Retina (tissue), 1 donor: ENCODE measurements around the gene MGAT4C.
A peak's percentile ranks its signal among the peaks of the same experiment; 100 is the strongest.

Experiments
- DNase-seq: peaks from one replicate; pipeline ENCODE4 v3.0.0-alpha.2; 2016

Gene MGAT4C

DNA sequence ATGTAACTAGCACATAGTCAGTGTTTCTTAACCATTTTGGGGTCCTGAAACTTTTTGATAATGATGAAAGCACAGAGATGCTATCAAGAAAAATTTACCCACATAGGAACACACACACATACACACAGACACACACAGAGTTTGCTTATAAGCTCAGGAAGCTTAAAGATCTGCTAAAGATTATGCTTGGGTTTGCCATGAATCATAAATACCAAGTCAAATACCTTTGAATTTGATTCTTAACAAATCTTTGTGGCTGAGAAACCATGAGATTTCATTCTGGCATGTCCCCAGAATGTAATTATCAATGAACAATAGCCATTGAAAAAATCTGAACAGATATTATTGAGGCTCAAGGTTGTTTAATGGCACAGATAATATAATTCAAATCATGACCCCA is 292.9 kb downstream of the MGAT4C start:
- DNase-seq = no peak

DNA sequence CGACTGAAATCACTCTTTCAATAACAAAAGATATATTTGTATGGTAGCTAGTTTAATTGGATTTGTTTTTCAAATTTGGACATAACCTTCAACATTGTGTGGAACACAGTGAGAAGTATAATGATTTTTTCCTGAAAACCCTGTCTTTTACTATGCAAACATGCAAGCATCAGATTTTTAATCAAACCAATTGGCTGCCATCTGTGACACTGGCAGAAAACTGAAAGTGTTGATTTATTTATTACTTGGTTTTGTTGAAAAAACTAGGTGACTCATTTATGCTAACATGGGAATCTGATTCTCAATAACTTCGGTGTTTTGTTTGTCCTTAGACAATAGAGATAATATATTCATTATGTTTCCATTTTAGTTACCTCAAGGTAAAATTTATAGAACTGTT is 300.1 kb downstream of the MGAT4C start:
- DNase-seq = no peak

DNA sequence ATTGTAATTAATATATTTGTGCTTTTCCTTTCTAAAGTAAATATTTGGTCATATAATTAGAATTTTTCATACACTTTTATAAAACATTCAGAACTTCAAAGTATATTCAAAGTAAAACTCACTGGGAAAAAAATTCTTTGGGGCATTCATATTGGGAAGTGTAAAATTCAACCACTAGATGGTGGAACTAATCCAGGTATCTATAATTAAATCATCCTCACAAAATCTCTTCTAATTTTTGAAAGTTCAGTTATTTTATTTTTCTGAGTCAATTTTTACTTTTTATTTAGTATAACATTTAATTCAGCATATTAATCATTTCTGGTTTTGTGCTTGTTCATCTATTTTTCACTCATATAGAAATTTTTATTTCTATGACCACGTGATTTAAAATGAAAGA is 301.1 kb downstream of the MGAT4C start:
- DNase-seq = no peak

DNA sequence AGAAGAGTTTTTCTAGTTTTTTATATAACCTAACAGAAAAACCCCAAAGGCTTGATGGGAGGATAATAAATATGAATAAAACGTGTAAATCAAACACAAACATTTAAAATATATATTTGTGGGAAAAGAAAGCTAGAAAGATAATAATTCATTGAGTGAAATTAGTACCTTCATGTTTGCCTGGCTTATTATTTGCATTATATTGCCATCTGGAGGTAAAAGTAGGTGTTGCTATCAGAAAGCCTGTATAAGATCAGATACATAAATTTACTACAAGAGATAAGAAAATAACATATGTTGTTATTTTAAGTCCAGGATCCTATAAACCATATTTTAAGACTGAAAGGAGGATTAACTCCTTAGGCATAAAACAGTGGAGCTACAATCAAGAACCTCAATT is 304.4 kb downstream of the MGAT4C start:
- DNase-seq = no peak

DNA sequence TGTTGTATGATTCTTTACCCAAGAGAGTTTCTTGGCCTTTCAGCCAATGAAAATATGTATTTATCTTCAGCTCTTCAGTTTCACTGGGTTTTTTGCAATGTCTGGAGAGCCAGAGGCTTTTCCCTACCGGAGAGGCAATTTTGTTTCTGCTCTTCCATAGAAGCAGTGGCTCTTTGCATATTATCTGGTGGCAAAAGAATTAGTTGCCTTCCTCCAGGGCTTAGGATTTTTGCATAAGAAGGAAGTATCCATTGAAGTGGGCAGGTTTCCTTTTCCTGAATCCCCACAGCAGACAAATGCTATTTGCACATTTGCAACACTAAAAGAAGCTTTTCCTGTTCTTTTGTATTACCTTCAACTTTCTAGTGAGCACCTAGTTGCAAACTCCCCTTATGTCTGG is 306.9 kb downstream of the MGAT4C start:
- no peak for DNase-seq

DNA sequence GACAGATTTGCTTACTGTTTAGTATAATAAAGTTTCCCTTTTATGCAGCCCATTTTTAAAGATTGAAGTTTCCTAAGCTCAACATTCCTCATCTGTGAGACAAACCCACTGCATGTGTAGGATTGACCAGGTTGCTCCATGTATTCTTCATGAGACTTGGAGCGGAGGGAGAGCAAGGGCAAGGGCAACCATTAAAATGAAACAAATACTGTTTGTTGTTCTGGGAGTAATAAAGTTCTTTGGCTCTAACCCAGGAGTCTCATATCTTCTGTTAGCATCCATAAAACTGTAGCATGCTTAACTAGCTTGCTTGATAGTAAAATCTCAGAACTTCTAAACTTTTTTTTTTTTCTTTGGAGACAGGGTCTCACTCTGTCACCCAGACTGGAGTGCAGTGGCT is 307.9 kb downstream of the MGAT4C start:
- DNase-seq = no peak

DNA sequence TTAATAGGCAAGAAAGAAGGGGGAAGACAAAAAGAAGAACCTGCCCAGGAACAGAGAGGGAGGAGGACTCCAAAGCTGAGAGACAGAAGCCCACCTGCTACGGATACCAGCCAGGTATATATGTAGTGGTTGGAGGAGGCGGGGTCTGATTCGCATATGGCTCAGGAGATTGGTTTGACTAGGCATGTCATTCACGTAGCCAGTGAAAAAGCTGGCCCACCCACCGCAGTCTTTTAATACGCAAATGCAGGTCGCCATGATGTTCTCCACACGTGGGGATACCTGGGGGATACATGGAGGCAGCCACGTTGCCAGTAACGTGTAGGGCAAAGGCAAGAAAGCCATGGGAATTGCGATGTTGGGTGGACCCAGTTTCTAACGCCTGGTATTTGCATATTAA is 308.9 kb downstream of the MGAT4C start:
- no peak for DNase-seq

DNA sequence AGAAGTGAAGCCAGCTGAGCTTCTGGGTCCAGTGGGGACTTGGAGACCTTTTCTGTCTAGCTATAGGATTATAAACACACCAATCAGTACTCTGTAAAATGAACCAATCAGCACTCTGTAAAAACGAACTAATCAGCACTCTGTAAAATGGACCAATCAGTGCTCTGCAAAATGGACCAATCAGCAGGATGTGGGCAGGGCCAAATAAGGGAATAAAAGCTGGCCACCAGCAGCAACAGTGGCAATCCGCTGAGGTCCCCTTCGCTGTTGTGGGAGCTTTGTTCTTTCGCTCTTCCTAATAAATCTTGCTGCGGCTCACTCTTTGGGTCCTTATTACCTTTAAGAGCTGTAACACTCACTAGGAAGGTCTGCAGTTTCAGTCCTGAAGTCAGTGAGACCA is 309.8 kb downstream of the MGAT4C start:
- no peak for DNase-seq

DNA sequence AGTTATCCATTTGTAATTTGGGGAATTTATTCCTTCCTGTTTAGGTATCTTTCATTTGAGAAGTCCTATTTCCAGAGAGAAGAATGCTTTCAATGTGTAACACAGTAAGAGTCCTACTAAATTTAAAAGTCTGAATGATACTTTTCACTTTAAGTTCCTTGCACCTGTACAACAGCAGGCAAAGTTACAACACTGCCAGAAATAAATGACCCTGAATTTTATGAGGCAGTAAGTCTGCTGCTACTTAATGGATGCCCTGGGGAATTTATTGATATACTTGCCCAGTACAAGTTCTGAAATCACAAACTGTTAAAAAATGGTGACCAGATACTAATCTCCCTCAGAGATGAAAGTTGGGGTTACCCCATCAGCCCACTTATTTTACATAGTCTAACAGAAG is 329.0 kb downstream of the MGAT4C start:
- no peak for DNase-seq

DNA sequence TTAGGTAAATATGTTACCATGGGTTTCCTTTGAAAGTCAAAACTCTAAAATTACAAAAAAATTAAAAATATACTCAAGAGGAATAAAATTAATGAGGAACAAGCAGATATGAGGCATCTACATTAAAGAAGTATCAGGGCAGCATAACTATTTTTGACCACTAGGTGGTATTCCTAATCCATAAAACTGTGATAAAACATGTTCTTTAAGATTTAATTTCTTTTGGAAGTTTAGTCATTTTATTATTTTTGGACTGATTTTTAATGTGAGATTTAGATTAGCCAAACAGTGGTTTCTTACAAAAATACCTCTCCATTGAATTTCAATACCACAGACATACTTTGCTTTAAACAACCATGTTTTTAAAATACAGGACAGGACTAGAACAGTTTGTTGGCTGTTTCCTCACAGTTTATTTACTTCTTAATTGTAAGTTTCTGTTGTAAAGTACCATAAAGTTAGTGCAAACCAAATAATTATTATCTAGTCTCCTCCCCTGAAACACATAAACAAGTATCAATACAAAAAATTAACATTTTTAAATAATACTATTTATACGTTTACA is 332.3 kb downstream of the MGAT4C start:
- DNase-seq = no peak

DNA sequence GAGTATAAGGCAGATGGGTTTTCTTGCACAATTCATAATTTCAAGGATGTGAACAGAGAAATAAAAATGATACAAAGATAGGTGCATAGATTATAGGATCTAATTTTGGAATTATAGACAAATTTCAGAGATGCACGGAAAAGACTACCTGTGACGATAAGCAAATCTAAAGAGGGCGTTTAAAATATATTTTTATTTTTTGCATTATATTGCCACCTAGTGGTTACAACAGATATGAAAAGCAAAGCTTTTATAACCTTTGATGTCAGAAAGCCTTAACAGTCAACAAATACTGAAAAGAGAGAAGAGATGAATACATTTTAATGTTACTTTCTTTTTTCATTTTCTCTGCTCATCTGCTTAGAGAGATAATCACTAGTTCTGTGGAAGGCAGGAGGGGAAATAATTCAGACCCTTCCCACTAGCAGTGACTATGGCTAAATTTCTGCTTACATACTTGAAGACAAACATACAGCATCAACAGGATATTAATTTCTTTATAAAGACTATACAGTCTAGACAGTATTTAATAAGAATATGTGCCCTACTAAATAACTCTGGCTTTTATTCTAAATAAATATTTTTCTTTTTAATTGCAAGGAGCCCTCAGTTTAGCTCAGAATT is 335.8 kb downstream of the MGAT4C start:
- peak; percentile 22 for DNase-seq
